Sigmoid colon (tissue), 4 donors: ENCODE results near the gene SMC1B.
A peak's percentile ranks its signal among the peaks of the same experiment; 100 is the strongest.

Experiments used
- EP300 ChIP-seq, 4 donors: sonication (generic); formaldehyde crosslinking; IDR thresholded peaks; one replicate each; pipeline ENCODE4 v1.6.1; 2017; ENCODE audit warnings: antibody characterized with exemption in 4 of 4
- TF ChIP-seq, protein P1 (sequence below), 4 experiments: fragments of 450-650 bp in 3 of 4; fragments of 200-600 bp in 1 of 4; IDR thresholded peaks; one replicate each; pipeline ENCODE4 v1.5.1; 2016 to 2019; ENCODE audit warnings: antibody characterized with exemption in 4 of 4, mild to moderate bottlenecking in 3 of 4, moderate library complexity in 2 of 4

DNA sequence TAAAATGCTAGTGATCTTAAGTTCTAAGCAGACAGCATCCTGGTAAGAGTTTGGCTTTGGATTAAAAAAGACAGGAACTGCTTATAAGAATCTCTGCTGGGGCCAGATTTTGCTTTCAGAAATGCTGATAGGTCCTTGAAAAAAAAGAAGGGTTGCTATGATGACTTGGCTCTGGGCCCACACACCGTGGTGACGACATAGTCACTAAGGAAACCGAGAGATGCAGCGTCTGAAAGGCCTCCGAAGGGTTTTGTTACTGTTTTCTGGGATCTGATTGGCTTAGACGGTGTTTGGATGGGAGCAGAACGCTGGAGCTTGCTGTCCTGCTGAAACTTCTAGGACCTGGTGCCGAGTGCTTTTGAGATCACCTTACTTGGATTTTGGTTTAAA is 95.2 kb downstream of the SMC1B start:
- TF ChIP-seq, protein P1, sequence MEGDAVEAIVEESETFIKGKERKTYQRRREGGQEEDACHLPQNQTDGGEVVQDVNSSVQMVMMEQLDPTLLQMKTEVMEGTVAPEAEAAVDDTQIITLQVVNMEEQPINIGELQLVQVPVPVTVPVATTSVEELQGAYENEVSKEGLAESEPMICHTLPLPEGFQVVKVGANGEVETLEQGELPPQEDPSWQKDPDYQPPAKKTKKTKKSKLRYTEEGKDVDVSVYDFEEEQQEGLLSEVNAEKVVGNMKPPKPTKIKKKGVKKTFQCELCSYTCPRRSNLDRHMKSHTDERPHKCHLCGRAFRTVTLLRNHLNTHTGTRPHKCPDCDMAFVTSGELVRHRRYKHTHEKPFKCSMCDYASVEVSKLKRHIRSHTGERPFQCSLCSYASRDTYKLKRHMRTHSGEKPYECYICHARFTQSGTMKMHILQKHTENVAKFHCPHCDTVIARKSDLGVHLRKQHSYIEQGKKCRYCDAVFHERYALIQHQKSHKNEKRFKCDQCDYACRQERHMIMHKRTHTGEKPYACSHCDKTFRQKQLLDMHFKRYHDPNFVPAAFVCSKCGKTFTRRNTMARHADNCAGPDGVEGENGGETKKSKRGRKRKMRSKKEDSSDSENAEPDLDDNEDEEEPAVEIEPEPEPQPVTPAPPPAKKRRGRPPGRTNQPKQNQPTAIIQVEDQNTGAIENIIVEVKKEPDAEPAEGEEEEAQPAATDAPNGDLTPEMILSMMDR (IDR thresholded peaks at IDR 0.05), result no peak
- TF ChIP-seq EP300 (IDR thresholded peaks at IDR 0.05), result peak in 1 of 4 donors; percentile 27
